Heart right ventricle (tissue), 16 donors: ENCODE data around the gene GRID1. TPM values are rescaled to one million over a fixed set of nuclear protein-coding genes. Genes with fewer than 3 reads are reported as not detected.

Experiments used
- ATAC-seq, 8 donors: fragments of 200-7000 bp; cut with Tn5 transposase; one replicate each; pipeline ENCODE4 v1.9.1; 2020; ENCODE audit warnings: mild to moderate bottlenecking in 8 of 8, moderate library complexity in 8 of 8, moderate number of reproducible peaks in 1 of 8
- DNase-seq, 2 donors: peaks; one replicate each; pipeline ENCODE4 v3.0.0-alpha.2; 2020
- H3K27ac ChIP-seq, 10 donors: fragments of 200-600 bp; sonication (generic) in 2 of 10; one replicate each; pipeline versions ENCODE4 v1.5.0 to v1.8.0; 2020 to 2022; ENCODE audit warnings: mild to moderate bottlenecking in 3 of 10
- H3K27me3 ChIP-seq, 7 donors: fragments of 200-600 bp; one replicate each; pipeline ENCODE4 v1.8.0; 2021 to 2022; ENCODE audit warnings: mild to moderate bottlenecking in 2 of 7
- H3K36me3 ChIP-seq, 9 donors: fragments of 200-600 bp; sonication (generic) in 1 of 9; one replicate each; pipeline versions ENCODE4 v1.5.0 to v1.8.0; 2020 to 2022; ENCODE audit warnings: mild to moderate bottlenecking in 2 of 9
- H3K4me1 ChIP-seq, 9 donors: fragments of 200-600 bp; sonication (generic) in 1 of 9; one replicate each; pipeline versions ENCODE4 v1.5.0 to v1.8.0; 2020 to 2022; ENCODE audit warnings: mild to moderate bottlenecking in 4 of 9
- H3K4me3 ChIP-seq, 10 donors: fragments of 200-600 bp; sonication (generic) in 2 of 10; one replicate each; pipeline versions ENCODE4 v1.5.0 to v1.8.0; 2020 to 2022; ENCODE audit warnings: mild to moderate bottlenecking in 7 of 10, moderate library complexity in 2 of 10
- H3K9me3 ChIP-seq, 11 donors: fragments of 200-600 bp in 10 of 11; sonication (generic) in 2 of 11; one replicate each; pipeline versions ENCODE4 v1.5.0 to v1.8.0; 2013 to 2022; ENCODE audit warnings: mild to moderate bottlenecking in 2 of 11, control low read depth in 1 of 11, moderate library complexity in 1 of 11
- WGBS, 2 donors: extraction: QIAGEN DNeasy Blood & Tissue Kit; methylation state at CpG; one replicate each; pipeline ENCODE4 v1.1.7; 2013; ENCODE audit warnings: inconsistent platforms in 1 of 2; 5-methylcytosine and 5-hydroxymethylcytosine counted together
- intact Hi-C, 10 donors: fragments of 100-400 bp; cut with DNase I; formaldehyde crosslinking; loops; one replicate each; pipeline versions ENCODE4 v1.11.1 to v1.14.2; 2022
- polyA plus RNA-seq, 2 donors: library from polyadenylated mRNA; stranded (reverse); fragments of 200-250 nt; gene quantifications; one replicate each; pipeline ENCODE4 v1.2.3, GENCODE V29; 2013
- total RNA-seq, 10 donors: library from RNA; stranded (reverse); fragmentation: NEBNext Ultra II Directional in 3 of 10; extraction: Animal tissue kit (Norgen Biotek cat#: 25700) in 3 of 10; gene quantifications; one replicate each; pipeline versions ENCODE4 v1.2.1 to v1.2.4, GENCODE V29; 2021 to 2023
- TF ChIP-seq, protein P1 (sequence below), 9 donors: fragments of 200-600 bp; sonication (generic) in 2 of 9; IDR thresholded peaks; one replicate each; pipeline versions ENCODE4 v1.5.0 to v1.8.0; 2021 to 2022; ENCODE audit warnings: antibody characterized with exemption in 9 of 9, mild to moderate bottlenecking in 5 of 9, moderate library complexity in 1 of 9
- donor health status: Arrhythmogenic right ventricular cardiomyopathy.
- donor health status: ischemic (EF 13 %, LVEDD 7.1; RV severe dilation, severe dysfunction).
- donor health status: healthy with polysubstance abuse.
- donor health status: DM: no; HTN: yes; CAD: no.
- donor health status: DM: no; HTN: no; CAD: no.
- donor health status: ischemic (EF 25% LVEDD 6.9; RV normal size, moderate dysfunction).
- donor health status: ischemic (EF 25% LVEDD 5.7; RV mildly dilated, moderate dysfunction).
- donor health status: healthy.
- donor health status: DM: yes; HTN: yes; CAD: no.
- donor health status: Ischemic cardiomyopathy.
- donor health status: ischemic (EF 35%, LVEDD 5.7; RV mildly dilated, moderate dysfunction).
- donor health status: nonischemic (EF 11% LVEDD 7.7; RV severe dilation, severe dysfunction).
- donor health status: DM: yes; HTN: yes; CAD: no.
- donor health status: PGD.
- donor health status: ischemic (EF 29% LVEDD 5.4; RV normal size, mild dysfunction).
- donor health status: nonischemic (EF 23%, LVEDD 6.1; RV moderate dilation, normal function).

GRID1 gene
- total and polyA plus RNA-seq, 12 donors, result 0.44 to 3.4 (median 1.5) TPM

DNA sequence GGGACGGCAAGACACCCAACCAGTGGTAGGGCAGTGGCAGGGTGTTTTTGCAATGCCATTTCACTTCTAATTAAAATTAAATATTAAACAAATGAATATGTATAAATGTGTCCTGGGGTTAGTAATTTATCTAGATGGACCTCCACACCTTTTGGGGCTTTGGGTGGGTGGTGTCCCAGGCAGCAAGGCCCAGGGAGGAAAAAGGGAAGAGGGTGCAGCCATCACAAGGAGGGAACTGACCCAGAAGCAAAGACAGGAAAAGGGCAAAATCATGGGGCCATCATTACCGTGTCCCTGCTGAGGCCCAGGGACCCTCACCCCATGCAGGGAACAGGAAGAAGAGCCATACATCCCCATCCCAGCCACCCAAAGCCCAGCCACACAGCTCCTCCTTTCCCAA, 204.6 kb downstream of the GRID1 start:
- 69 to 71% methylated on average over 2 of the region's 2 CpGs for WGBS, 2 donors
- intact Hi-C loops, result no loop called here

DNA sequence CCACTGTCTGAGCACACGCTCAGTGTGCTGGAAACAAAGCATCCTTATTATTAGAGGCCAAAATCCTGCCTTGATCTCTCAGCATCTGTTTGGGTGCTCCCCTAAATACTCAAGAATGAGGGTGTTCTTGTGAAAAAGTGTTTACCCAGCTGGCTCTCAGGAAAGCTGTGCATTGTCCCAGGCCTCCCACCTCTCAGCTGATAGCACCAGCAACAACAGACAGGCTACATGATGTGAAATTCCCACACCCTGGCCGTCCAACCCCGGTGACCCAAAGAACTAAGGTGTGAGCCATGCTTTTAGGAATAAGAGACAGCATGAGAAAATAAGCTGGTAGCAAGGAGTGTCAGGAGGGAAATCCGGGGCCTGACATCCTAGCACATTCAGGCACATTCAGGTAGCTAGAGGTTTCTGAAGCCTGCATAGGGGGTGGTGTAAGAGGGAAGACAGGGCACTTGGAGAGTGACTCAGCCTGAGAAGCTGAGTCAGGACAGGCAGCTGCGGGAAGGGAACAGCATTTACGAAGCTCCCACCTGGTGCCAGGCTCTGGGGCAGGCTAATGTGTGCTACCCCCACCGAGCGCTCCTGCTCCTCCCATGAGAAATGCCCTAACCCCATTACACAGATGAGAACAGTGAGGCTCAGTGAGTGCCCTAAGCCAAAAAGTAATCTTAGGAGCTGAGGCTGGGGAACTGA, 205.6 kb downstream of the GRID1 start:
- no peak overlapping the region for H3K4me3 ChIP-seq
- no peaks in the 10 kb centered on the region for H3K36me3 ChIP-seq
- H3K27ac ChIP-seq, result no peak overlapping the region
- 84 to 87% methylated on average over 8 of the region's 8 CpGs for WGBS, 2 donors
- H3K9me3 ChIP-seq, result no peaks in the 10 kb centered on the region
- intact Hi-C loops, result no loop called here
- peaks cover 0 to 3% (median 0%) of the 10 kb centered on the region in 7 donors for H3K27me3 ChIP-seq
- H3K4me1 ChIP-seq, result no peaks in the 10 kb centered on the region
- TF ChIP-seq, protein P1, sequence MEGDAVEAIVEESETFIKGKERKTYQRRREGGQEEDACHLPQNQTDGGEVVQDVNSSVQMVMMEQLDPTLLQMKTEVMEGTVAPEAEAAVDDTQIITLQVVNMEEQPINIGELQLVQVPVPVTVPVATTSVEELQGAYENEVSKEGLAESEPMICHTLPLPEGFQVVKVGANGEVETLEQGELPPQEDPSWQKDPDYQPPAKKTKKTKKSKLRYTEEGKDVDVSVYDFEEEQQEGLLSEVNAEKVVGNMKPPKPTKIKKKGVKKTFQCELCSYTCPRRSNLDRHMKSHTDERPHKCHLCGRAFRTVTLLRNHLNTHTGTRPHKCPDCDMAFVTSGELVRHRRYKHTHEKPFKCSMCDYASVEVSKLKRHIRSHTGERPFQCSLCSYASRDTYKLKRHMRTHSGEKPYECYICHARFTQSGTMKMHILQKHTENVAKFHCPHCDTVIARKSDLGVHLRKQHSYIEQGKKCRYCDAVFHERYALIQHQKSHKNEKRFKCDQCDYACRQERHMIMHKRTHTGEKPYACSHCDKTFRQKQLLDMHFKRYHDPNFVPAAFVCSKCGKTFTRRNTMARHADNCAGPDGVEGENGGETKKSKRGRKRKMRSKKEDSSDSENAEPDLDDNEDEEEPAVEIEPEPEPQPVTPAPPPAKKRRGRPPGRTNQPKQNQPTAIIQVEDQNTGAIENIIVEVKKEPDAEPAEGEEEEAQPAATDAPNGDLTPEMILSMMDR (IDR thresholded peaks at IDR 0.05), result no peak
- DNase-seq (no peak), ATAC-seq (no peak)

More for the DNA sequence above, 204.6 kb downstream of the GRID1 start:
- H3K27me3 ChIP-seq, result peaks cover 0 to 2% (median 0%) of the 10 kb centered on the region in 7 donors
- no peak overlapping the region for H3K4me3 ChIP-seq
- no peak overlapping the region for H3K27ac ChIP-seq
- H3K4me1 ChIP-seq, result no peaks in the 10 kb centered on the region
- no peaks in the 10 kb centered on the region for H3K36me3 ChIP-seq
- ATAC-seq, result no peak
- DNase-seq, result no peak
- TF ChIP-seq, protein P1 (IDR thresholded peaks at IDR 0.05), result no peak
- H3K9me3 ChIP-seq, result no peaks in the 10 kb centered on the region

DNA sequence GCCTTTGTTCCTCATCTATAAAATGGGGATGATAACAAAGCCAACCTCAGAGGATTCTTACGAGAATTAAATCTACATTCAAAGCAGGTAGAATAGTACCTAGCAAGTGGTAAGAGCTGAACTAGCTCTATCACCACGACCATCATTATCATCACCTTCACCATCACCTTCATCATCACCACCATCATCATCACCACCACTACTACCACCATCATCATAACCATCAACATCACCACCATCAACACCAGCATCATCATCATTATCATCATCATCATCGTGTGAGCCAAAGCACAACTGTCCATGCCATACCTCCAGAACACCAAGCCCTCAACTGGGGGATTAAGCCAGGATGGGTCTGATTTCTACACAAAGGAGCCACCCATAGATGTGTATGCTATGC, 206.8 kb downstream of the GRID1 start:
- ATAC-seq (no peak), DNase-seq (no peak)
- Histone ChIP-seq H3K4me1 (no peaks in the 10 kb centered on the region), H3K9me3 (no peaks in the 10 kb centered on the region), H3K27me3 (peaks cover 0 to 3% (median 0%) of the 10 kb centered on the region in 7 donors), H3K4me3 (no peak overlapping the region), H3K36me3 (no peaks in the 10 kb centered on the region), H3K27ac (no peak overlapping the region)
- TF ChIP-seq, protein P1 (IDR thresholded peaks at IDR 0.05), result no peak
- WGBS, 2 donors, result 79 to 86% methylated on average over 3 of the region's 3 CpGs
- intact Hi-C loops, result no loop called here

DNA sequence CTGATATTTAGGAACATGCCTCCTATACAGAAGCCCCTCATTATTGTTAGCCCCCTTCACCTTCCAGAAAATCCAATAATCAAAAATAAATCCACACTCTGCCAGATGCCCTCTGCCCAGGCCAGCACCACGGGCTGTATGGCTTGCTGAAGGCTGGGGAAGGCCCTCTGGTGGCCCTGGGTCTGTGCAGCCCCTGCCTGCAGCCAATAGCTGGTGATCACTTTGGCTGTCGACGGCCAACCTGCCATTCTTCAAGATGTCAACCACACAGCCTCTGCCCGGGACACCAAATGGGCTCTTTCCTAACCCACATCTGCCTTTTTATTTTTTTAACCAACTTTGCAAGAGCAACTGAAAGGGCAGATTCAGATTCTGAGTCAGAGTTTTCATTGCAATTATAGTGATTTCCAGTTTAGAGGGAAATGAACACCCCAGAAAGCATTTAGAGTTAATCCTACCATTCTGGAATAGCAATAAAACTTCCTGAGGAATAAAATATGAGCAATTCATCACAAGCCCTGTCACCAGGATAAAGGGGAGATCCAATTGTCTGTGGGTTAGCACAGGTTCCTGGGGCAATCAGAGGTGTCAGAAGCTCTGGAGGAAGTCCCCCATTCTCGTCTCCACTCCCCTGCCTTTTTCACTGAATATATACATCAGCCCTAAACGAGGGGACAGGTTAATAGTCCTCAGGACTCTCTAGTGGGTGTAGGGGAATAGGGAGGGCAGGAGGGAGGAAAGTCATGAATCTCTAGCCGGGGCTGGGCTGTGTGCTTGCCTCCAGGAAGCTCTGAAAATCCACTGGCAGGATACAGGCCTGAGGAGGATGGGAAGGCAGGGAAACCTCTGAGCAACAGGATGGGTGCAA, 211.3 kb downstream of the GRID1 start:
- no peak for ATAC-seq
- H3K9me3 ChIP-seq, result no peaks in the 10 kb centered on the region
- intact Hi-C loops, result no loop called here
- DNase-seq, result no peak
- TF ChIP-seq, protein P1 (IDR thresholded peaks at IDR 0.05), result no peak
- no peaks in the 10 kb centered on the region for H3K36me3 ChIP-seq
- peaks cover 0 to 12% (median 0%) of the 10 kb centered on the region in 7 donors for H3K27me3 ChIP-seq
- WGBS, 2 donors, result 56 to 57% methylated on average over 7 of the region's 7 CpGs
- H3K4me1 ChIP-seq, result no peaks in the 10 kb centered on the region
- H3K27ac ChIP-seq, result no peak overlapping the region
- H3K4me3 ChIP-seq, result no peak overlapping the region
